SK-N-MC (cell line): ENCODE data around the gene GNE.
"Not testable (repeated sequence)": the region's sequence is repeated elsewhere in the genome, so short reads cannot be mapped to it uniquely, and the experiment has no call there.

ENCODE experiments used
- EZH2 ChIP-seq: fragments of 200-600 bp; sonication (generic); IDR thresholded peaks from one replicate; pipeline ENCODE4 v1.6.1; 2017; ENCODE audit warnings: antibody characterized with exemption
- POLR2AphosphoS5 ChIP-seq: IDR thresholded peaks from 2 replicates; pipeline ENCODE4 v1.6.1; 2012; ENCODE audit warnings: mild to moderate bottlenecking, low read depth, low read length, borderline replicate concordance

DNA sequence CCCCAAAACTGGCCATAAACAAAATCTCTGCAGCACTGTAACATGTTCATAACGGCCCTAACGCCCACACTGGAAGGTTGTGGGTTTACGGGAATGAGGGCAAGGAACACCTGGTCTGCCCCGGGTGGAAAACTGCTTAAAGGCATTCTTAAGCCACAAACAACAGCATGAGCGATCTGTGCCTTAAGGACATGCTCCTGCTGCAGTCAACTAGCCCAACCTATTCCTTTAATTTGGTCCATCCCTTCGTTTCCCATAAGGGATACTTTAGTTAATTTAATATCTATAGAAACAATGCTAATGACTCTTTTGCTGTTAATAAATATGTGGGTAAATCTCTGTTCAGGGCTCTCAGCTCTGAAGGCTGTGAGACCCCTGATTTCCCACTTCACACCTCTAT, 78.0 kb downstream of the GNE start:
- TF ChIP-seq POLR2AphosphoS5, EZH2: not testable (repeated sequence)
